CD4-positive, alpha-beta T cell treated with Interleukin-6 for 4 hours (primary cell): Measurements from ENCODE around the gene OR7G2.
"Not testable (repeated sequence)": the region's sequence is repeated elsewhere in the genome, so short reads cannot be mapped to it uniquely, and the experiment has no call there.

Experiments used
- DNase-seq: peaks from one replicate; pipeline ENCODE4 v3.0.0-alpha.2; 2020; ENCODE audit warnings: mixed read lengths

The OR7G2 gene

DNA sequence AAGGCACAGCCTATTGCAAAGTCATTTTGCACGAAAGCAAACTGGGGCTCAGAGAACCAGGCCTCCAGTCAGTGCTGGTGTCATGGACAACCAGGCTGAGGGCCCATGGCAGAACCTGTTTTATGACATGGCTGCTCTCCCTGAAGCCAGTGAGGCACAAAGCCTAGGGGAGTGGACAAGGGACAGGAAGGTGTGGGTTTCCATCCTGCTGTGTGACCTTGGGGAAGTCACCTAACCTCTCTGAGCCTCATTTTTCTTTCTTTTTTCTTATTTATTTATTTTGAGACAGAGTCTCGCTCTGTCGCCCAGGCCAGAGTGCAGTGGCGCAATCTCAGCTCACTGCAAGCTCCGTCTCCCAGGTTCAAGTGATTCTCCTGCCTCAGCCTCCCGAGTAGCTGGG lies 35.6 kb downstream of the OR7G2 start:
- DNase-seq, result not testable (repeated sequence)

DNA sequence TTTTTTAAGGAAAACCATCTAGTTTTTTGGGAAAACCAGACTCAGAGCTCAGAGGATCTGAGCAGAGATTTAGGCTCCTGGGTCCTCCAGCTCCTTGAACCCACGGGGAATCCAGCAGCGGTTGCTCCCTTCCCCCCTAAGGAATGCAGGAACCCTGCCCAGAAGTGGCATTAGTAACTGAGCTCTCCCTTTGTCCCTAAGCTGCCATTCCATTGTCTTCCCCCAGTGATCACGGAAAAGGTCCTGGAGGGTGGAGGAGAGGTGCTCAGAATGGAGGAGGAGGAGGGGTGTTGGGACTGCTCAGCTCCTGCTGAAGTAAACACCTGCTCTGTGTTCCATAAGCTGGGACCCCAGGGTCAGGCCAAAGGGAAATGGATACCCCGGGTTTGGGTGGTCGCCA lies 37.2 kb downstream of the OR7G2 start:
- DNase-seq, result no peak

- DNase-seq, result no peak
Measured at GRCh38 chr19:9065457-9066014, 41.7 kb downstream of the OR7G2 start.

DNA sequence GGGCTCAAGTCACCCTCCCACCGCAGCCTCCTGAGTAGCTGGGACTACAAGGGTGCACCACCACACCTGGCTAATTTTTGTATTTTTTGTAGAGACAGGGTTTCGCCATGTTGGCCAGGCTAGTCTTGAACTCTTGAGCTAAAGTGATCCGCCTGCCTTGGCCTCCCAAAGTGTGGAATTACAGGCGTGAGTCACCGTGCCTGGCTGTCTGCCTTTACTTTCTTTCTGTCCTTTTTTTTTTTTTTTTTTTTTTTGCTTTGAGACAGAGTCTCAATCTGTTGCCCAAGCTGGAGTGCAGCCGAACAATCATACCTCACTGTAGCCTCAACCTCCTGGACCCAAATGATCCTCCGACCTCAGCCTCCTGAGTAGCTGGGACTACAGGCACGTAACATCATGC lies 45.4 kb downstream of the OR7G2 start:
- DNase-seq, result no peak

DNA sequence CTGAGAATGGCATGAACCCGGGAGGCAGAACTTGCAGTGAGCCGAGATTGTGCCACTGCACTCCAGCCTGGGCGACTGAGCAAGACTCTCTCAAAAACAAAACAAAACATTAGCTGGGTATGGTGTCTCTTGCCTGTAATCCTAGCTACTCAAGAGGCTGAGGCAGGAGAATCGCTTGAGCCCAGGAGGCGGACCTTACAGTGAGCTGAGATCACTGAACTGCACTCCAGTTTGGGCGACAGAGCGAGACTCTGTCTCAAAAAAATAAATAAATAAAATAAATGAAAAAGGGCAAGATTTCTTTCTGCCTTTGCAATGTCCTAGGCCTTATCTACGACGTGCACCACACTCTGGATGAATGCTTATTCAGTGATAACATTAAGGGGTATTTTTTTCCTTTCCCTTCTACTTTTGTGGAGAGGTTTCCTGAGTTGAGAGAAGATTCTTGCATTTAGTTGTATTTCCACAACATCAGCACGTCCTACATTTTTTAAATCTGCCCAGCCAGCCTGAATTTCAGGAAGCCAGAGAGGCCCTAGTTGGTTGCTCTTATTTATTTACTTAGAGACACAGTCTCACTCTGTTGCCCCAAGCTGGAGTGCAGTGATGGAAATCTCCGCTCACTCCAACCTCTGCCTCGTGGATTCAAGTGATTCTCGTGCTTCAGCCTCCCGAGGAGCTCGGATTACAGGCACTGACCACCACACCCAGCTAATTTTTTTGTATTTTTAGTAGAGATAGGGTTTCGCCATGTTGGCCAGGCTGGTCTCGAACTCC lies 46.5 kb downstream of the OR7G2 start:
- DNase-seq, result no peak

DNA sequence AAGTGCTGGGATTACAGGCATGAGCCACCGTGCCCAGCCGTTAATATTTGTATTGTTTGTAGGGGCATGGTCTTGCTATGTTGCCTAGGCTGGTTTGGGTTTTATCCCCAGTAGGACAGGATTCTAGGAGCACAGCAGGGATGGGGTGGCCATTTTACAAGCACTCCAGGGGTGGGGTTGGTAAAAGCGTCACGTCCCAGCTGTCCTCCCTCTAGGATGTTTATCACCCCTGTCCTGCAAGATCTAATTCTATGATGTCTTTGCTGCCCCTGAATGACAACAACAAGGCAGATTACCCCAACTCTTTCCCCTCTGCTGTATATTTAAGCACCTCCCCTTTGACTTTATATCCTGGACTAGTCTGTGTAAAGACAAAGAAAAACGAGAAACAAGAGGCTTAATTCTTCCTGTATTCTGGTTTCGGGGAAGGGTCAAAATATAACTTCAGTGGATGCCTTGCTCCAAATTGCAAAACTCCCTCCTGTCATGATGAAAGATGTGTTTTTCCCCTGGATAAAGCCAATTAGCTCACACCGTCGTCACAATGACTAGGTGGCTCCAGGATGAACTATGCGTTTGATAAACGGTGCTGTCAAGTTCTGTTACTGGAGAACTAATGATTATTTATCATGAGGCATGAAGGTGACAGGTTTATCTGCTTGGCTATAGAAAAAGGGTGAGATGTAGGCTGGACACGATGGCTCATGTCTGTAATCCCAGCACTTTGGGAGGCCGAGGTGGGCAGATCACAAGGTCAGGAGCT lies 48.2 kb downstream of the OR7G2 start:
- no peak for DNase-seq

DNA sequence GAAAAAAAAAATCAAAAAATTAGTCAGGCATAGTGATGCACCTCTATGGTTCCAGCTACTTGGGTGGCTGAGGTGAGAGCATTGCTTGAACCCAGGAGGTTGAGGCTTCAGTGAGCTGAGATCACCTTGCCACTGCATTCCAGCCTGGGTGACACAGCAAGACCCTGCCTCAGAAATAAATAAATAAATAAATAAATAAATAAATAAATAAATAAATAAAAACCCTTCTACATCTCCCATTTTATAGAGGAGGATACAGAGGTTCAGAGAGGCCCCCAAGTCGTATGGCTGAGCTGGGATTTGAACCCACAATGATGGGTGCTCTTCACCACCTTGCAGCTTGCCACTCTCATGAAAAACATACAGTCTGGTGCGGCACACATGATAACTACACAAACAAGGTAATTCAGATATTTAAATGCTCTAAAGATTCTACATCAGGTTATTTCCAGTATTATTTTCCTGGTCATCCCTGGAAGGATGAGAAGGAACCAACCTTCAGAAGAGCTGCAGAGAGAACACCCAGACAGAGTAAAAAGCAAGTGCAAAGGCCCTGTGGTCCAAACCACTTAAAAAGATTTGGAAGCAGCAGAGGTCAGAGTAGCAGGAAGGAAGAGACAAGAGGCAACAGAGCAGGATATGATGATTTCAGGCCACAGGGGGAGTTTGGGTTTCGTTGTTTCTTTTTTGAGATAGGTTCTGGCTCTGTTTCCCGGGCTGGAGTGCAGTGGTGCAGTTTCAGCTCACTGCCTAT lies 49.6 kb downstream of the OR7G2 start:
- DNase-seq, result no peak

DNA sequence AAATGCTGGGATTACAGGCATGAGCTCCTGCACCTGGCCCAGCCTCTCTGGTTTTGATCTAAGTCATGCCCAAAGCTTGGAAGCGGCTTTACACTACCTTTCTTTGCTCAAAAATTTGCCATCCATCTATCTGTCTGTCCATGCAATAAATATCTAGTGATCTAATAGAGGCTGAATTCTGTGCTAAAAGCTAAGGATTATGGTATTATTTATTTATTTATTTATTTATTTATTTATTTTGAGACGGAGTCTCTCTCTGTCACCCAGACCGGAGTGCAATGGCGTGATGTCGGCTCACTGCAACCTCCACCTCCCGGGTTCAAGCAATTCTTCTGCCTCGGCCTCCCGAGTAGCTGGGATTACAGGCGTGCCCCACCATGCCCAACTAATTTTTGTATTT lies 51.1 kb downstream of the OR7G2 start:
- DNase-seq, result not testable (repeated sequence)

- no peak for DNase-seq
Measured at GRCh38 chr19:9054765-9055164, 52.5 kb downstream of the OR7G2 start.

GRCh38 chr19:9054207-9054606 lies 53.1 kb downstream of the OR7G2 start:
- no peak for DNase-seq

DNA sequence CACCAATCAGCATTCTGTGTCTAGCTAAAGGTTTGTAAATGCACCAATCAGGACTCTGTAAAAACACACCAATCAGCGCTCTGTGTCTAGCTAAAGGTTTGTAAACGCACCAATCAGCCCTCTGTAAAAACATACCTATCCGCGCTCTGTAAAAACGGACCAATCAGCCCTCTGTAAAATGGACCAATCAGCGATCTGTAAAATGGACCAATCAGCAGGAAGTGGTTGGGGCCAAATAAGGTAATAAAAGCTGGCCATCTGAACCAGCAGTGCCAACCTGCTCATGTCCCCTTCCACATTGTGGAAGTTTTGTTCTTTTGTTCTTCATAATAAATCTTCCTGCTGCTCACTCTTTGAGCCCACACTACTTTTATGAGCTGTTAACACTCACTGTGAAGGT lies 53.6 kb downstream of the OR7G2 start:
- DNase-seq, result not testable (repeated sequence)

DNA sequence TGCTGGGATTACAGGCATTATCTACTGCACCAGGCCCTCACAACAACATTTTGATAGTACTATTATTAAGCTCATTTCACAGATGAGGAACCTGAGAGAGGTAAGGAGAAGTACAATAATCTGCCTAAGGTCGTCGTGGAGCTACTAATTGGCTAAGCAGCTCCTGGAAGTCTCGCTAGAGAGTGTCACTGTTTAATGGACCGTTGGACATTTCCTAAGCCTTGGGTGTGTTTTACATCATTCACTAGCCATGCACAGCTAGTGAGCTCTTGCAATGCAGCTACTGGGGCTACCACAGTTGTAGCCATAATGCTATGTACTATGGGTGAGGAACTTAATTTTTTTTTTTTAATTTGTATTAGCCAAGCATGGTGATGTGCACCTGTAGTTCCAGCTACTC lies 54.4 kb downstream of the OR7G2 start:
- DNase-seq, result no peak
